A673 (cell line): ENCODE results near the gene NACAD. TPM values are rescaled to one million over a fixed set of nuclear protein-coding genes. Genes with fewer than 3 reads are reported as not detected.

ENCODE experiments used
- total RNA-seq: library from RNA; stranded (reverse); gene quantifications from 2 replicates; pipeline ENCODE4 v1.2.3, GENCODE V29; 2021

Gene NACAD
- total RNA-seq, 1 experiment from 2014 or later, result 1.1 TPM

Other genes starting within 250 kb of the NACAD start
- gene H2AZ2, start 240.9 kb downstream of the NACAD start, total RNA-seq, result 272 and 291 TPM in 2 replicates
- 25.3 and 27.4 TPM in 2 replicates for gene PURB, start 203.4 kb downstream of the NACAD start, total RNA-seq
- 0.17 and 0.20 TPM in 2 replicates for gene MYO1G, start 110.0 kb downstream of the NACAD start, total RNA-seq
- 35.2 and 36.0 TPM in 2 replicates for gene CCM2, start 88.8 kb downstream of the NACAD start, total RNA-seq
- 127 and 136 TPM in 2 replicates for gene TBRG4, start 22.7 kb upstream of the NACAD start, total RNA-seq
- gene RAMP3, start 68.8 kb upstream of the NACAD start, total RNA-seq, result not detected in 2 replicates